Breast epithelium (tissue), 4 donors: ENCODE results near the gene DLK1. TPM values are rescaled to one million over a fixed set of nuclear protein-coding genes. Genes with fewer than 3 reads are reported as not detected.

ENCODE experiments used
- DNase-seq, 2 donors: peaks; one replicate each; pipeline ENCODE4 v3.0.0-alpha.2; 2019; ENCODE audit warnings: low spot score in 2 of 2
- H3K27ac ChIP-seq, 2 donors: fragments of 200-600 bp; sonication (generic) in 1 of 2; one replicate each; pipeline ENCODE4 v1.5.1; 2016 to 2019; ENCODE audit warnings: mild to moderate bottlenecking in 1 of 2
- H3K27me3 ChIP-seq, 2 donors: fragments of 200-600 bp; sonication (generic) in 1 of 2; one replicate each; pipeline versions ENCODE4 v1.5.1 to v1.6.0; 2017 to 2019; ENCODE audit warnings: control low read depth in 1 of 2, mild to moderate bottlenecking in 1 of 2
- H3K36me3 ChIP-seq: fragments of 200-600 bp; one replicate; pipeline ENCODE4 v1.5.1; 2019
- H3K4me1 ChIP-seq, 2 donors: fragments of 200-600 bp; sonication (generic); one replicate each; pipeline ENCODE4 v1.5.1; 2016 to 2019; ENCODE audit warnings: control low read depth in 1 of 2
- H3K4me3 ChIP-seq, 3 donors: fragments of 200-600 bp; sonication (generic); 1 replicate in 2 of 3; 2 replicates in 1 of 3; pipeline ENCODE4 v1.5.1; 2016 to 2019; ENCODE audit warnings: mild to moderate bottlenecking in 3 of 3, moderate library complexity in 2 of 3
- H3K9me3 ChIP-seq, 2 donors: fragments of 200-600 bp; sonication (generic) in 1 of 2; one replicate each; pipeline ENCODE4 v1.5.1; 2016 to 2019; ENCODE audit warnings: control low read depth in 1 of 2
- CTCF ChIP-seq, 3 donors: fragments of 450-650 bp; IDR thresholded peaks; one replicate each; pipeline ENCODE4 v1.5.1; 2016 to 2017; ENCODE audit warnings: antibody characterized with exemption in 3 of 3, mild to moderate bottlenecking in 3 of 3, moderate library complexity in 3 of 3
- POLR2A ChIP-seq: fragments of 450-650 bp; IDR thresholded peaks from one replicate; pipeline ENCODE4 v1.6.1; 2016; ENCODE audit warnings: antibody characterized with exemption, mild to moderate bottlenecking, moderate library complexity
- POLR2AphosphoS5 ChIP-seq, 3 donors: sonication (generic); formaldehyde crosslinking; IDR thresholded peaks; one replicate each; pipeline ENCODE4 v1.6.1; 2017; ENCODE audit warnings: antibody characterized with exemption in 3 of 3
- intact Hi-C: fragments of 100-400 bp; cut with DNase I; formaldehyde crosslinking; loops from one replicate; pipeline ENCODE4 v1.15.1; 2023; ENCODE audit warnings: low total_unique reads
- total RNA-seq, 3 donors: library from RNA; depleted of rRNA; stranded (reverse); fragments of >200 nt; gene quantifications; one replicate each; pipeline ENCODE4 v1.1.0, GENCODE V29; 2016

The DLK1 gene
- total RNA-seq, 3 donors from 2014 or later, result 1.2 to 5.2 TPM; not detected in 1

GRCh38 chr14:100693877-100694578, 32.7 kb upstream of the DLK1 start:
- Histone ChIP-seq H3K4me3 (no peak overlapping the region), H3K4me1 (no peaks in the 10 kb centered on the region), H3K36me3 (no peaks in the 10 kb centered on the region), H3K9me3 (no peaks in the 10 kb centered on the region), H3K27me3 (peaks cover 0 to 20% of the 10 kb centered on the region in 2 donors), H3K27ac (no peak overlapping the region)
- TF ChIP-seq POLR2A, result no peak
- TF ChIP-seq CTCF (IDR thresholded peaks at IDR 0.05), result no peak
- no peak for TF ChIP-seq POLR2AphosphoS5 (IDR thresholded peaks at IDR 0.05)
- intact Hi-C loops, result no loop called here
- no peak for DNase-seq

- Histone ChIP-seq H3K9me3 (no peaks in the 10 kb centered on the region), H3K4me1 (no peaks in the 10 kb centered on the region), H3K36me3 (no peaks in the 10 kb centered on the region), H3K4me3 (no peak overlapping the region), H3K27ac (no peak overlapping the region), H3K27me3 (peaks cover 0 to 20% of the 10 kb centered on the region in 2 donors)
- no peak for DNase-seq
- TF ChIP-seq POLR2A (no peak), POLR2AphosphoS5 (IDR thresholded peaks at IDR 0.05) (no peak), CTCF (IDR thresholded peaks at IDR 0.05) (no peak)
- intact Hi-C loops, result loop anchor here (5.0 kb wide), 1 partner anchor 648 kb away; no protein-coding TSS in a partner anchor
These were observed 31.9 kb upstream of the DLK1 start for GRCh38 chr14:100694579-100695422.

- no peaks in the 10 kb centered on the region for H3K9me3 ChIP-seq
- H3K27ac ChIP-seq, result no peak overlapping the region
- intact Hi-C loops, result loop anchor here (5.0 kb wide), 1 partner anchor 648 kb away; no protein-coding TSS in a partner anchor
- no peak for TF ChIP-seq POLR2A
- TF ChIP-seq POLR2AphosphoS5 (IDR thresholded peaks at IDR 0.05), result no peak
- TF ChIP-seq CTCF (IDR thresholded peaks at IDR 0.05), result no peak
- no peak overlapping the region for H3K4me3 ChIP-seq
- H3K27me3 ChIP-seq, result peaks cover 0 to 20% of the 10 kb centered on the region in 2 donors
- no peaks in the 10 kb centered on the region for H3K36me3 ChIP-seq
- no peak for DNase-seq
- H3K4me1 ChIP-seq, result no peaks in the 10 kb centered on the region
These were observed 31.3 kb upstream of the DLK1 start for GRCh38 chr14:100695423-100695738.

- no peaks in the 10 kb centered on the region for H3K9me3 ChIP-seq
- no peak overlapping the region for H3K4me3 ChIP-seq
- DNase-seq, result no peak
- H3K4me1 ChIP-seq, result no peaks in the 10 kb centered on the region
- peaks cover 0 to 13% of the 10 kb centered on the region in 2 donors for H3K27me3 ChIP-seq
- intact Hi-C loops, result loop anchor here (5.0 kb wide), 1 partner anchor 649 kb away; no protein-coding TSS in a partner anchor
- TF ChIP-seq CTCF (IDR thresholded peaks at IDR 0.05) (no peak), POLR2A (no peak), POLR2AphosphoS5 (IDR thresholded peaks at IDR 0.05) (no peak)
- no peaks in the 10 kb centered on the region for H3K36me3 ChIP-seq
- H3K27ac ChIP-seq, result no peak overlapping the region
These were observed 30.7 kb upstream of the DLK1 start for GRCh38 chr14:100696008-100696407.

GRCh38 chr14:100696590-100696989, 30.1 kb upstream of the DLK1 start:
- TF ChIP-seq POLR2AphosphoS5 (IDR thresholded peaks at IDR 0.05), result no peak
- TF ChIP-seq CTCF (IDR thresholded peaks at IDR 0.05), result no peak
- TF ChIP-seq POLR2A, result no peak
- DNase-seq, result no peak
- no peaks in the 10 kb centered on the region for H3K36me3 ChIP-seq
- H3K27me3 ChIP-seq, result peaks cover 0 to 8% of the 10 kb centered on the region in 2 donors
- no peak overlapping the region for H3K4me3 ChIP-seq
- H3K4me1 ChIP-seq, result no peaks in the 10 kb centered on the region
- intact Hi-C loops, result loop anchor here (5.0 kb wide), 1 partner anchor 649 kb away; no protein-coding TSS in a partner anchor
- H3K27ac ChIP-seq, result no peak overlapping the region
- no peaks in the 10 kb centered on the region for H3K9me3 ChIP-seq
